ENCODE measurements around the gene KRT39.

GRCh38 chr17:40951011-40951622 lies 15.6 kb downstream of the KRT39 start:
- TF ChIP-seq KDM4A (IDR thresholded peaks at IDR 0.05; ENCODE audit: low read depth, low read length, severe bottlenecking): no peak
- no peak for TF ChIP-seq CTCF (IDR thresholded peaks at IDR 0.05; ENCODE audit: control extremely low read depth in 1 of 3, insufficient read depth in 1 of 3, low read depth in 1 of 3, low read length in 3 of 3)
- no peak for TF ChIP-seq EZH2 (IDR thresholded peaks at IDR 0.05; ENCODE audit: low read depth, low read length, severe bottlenecking)
- no peak for TF ChIP-seq SRF (IDR thresholded peaks at IDR 0.05; ENCODE audit: low read depth, low read length)
- TF ChIP-seq POLR2A (IDR thresholded peaks at IDR 0.05; ENCODE audit: control extremely low read depth in 1 of 2, low read depth in 2 of 2, low read length in 2 of 2): no peak
- TF ChIP-seq GABPA (IDR thresholded peaks at IDR 0.05; ENCODE audit: borderline replicate concordance, insufficient read depth, low read length): no peak
- TF ChIP-seq RFX5 (IDR thresholded peaks at IDR 0.05; ENCODE audit: borderline replicate concordance, low read depth, low read length): no peak
- TF ChIP-seq BACH1 (IDR thresholded peaks at IDR 0.05; ENCODE audit: low read length): no peak
- no peak for TF ChIP-seq MAFK (IDR thresholded peaks at IDR 0.05; ENCODE audit: low read depth, low read length)
- TF ChIP-seq EP300 (IDR thresholded peaks at IDR 0.05; ENCODE audit: borderline replicate concordance in 1 of 2, low read depth in 2 of 2, low read length in 2 of 2): no peak
- no peak for TF ChIP-seq SP1 (IDR thresholded peaks at IDR 0.05; ENCODE audit: low read depth, low read length)
- no peak for TF ChIP-seq ATF2 (IDR thresholded peaks at IDR 0.05; ENCODE audit: low read length)
- TF ChIP-seq CEBPB (IDR thresholded peaks at IDR 0.05; ENCODE audit: low read depth, low read length): no peak
- TF ChIP-seq POLR2AphosphoS5 (IDR thresholded peaks at IDR 0.05; ENCODE audit: low read depth, low read length): no peak
